GM12891 (cell line): ENCODE measurements around the gene VAMP1.

Experiments used
- PAX5 ChIP-seq: IDR thresholded peaks from 2 replicates; pipeline ENCODE4 v1.6.1; 2011; ENCODE audit warnings: low read length, moderate library complexity, mild to moderate bottlenecking; ENCODE audit not compliant: insufficient read depth, severe bottlenecking
- POLR2A ChIP-seq: IDR thresholded peaks from 2 replicates; pipeline ENCODE4 v1.6.1; 2011; ENCODE audit warnings: low read depth, low read length, control low read depth
- POLR2AphosphoS5 ChIP-seq: IDR thresholded peaks from 2 replicates; pipeline ENCODE4 v1.6.1; 2011; ENCODE audit warnings: low read depth, low read length, control low read depth
- POU2F2 ChIP-seq: IDR thresholded peaks from 2 replicates; pipeline ENCODE4 v1.6.1; 2011; ENCODE audit warnings: low read depth, mild to moderate bottlenecking, control low read depth, low read length, moderate library complexity
- SPI1 ChIP-seq: IDR thresholded peaks from 2 replicates; pipeline ENCODE4 v1.6.1; 2011; ENCODE audit warnings: low read depth, low read length, control low read depth
- TAF1 ChIP-seq: IDR thresholded peaks from 2 replicates; pipeline ENCODE4 v1.6.1; 2011; ENCODE audit warnings: low read depth, low read length, control low read depth

GRCh38 chr12:6443361-6443983 lies 27.0 kb downstream of the VAMP1 start:
- TF ChIP-seq POLR2A (peak; percentile 61; the same call in 1 of the 2 replicates), POLR2AphosphoS5 (peak; percentile 53; the same call in 1 of the 2 replicates), TAF1 (peak; percentile 65; the same call in 1 of the 2 replicates), SPI1 (no peak; the same call in 1 of the 2 replicates), PAX5 (no peak), POU2F2 (peak; percentile 92)
